NCI-H460 (cell line): ENCODE data around the gene FXR2. TPM values are rescaled to one million over a fixed set of nuclear protein-coding genes. Genes with fewer than 3 reads are reported as not detected.

Source experiments
- DNase-seq: peaks from one replicate; pipeline ENCODE4 v3.0.0-alpha.2; 2016; ENCODE audit warnings: low read depth; ENCODE audit errors: extremely low read depth
- small RNA-seq, 2 experiments: library from RNA; depleted of rRNA; stranded (forward); fragments of <200 nt; gene quantifications; one replicate each; pipeline ENCODE3, GENCODE V24; 2014
- total RNA-seq: library from RNA; depleted of rRNA; stranded (reverse); fragments of >200 nt; shearing (Covaris generic); gene quantifications from 2 replicates; pipeline ENCODE4 v1.2.3, GENCODE V29; 2014; rRNA removed

FXR2 gene
- total RNA-seq, 1 experiment from 2014 or later: 73.3 TPM

DNA sequence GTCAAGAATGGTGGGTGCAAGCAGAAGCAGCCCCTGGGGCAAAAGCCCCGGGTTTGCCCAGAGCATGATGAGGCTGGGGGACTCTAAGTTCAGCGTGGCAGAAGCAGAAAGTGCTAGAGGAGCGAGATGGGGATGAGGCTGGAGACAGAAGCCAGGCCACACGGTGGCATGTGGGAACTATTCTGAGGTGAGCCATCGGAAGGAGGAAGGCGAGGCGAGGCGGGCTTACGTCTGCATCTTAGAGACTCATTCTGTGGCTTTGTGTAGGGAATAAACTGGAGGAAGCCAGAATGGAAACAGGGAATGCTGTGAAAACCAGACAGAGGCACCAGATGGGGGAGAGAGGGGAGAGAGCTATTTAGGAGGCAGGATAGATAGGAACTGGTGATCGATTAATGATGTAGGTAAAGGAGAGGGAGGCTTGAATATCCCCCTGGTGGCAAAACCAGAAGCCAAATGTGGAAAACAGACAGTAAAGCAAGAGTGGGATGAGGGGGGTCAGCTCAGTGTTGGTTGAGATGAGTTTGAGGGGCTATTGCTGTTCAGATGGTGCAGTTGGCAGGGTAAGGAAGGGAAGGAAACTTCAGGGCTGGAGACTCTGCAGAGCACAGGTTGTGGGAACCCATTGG lies 59.3 kb downstream of the FXR2 start:
- no peak for DNase-seq

DNA sequence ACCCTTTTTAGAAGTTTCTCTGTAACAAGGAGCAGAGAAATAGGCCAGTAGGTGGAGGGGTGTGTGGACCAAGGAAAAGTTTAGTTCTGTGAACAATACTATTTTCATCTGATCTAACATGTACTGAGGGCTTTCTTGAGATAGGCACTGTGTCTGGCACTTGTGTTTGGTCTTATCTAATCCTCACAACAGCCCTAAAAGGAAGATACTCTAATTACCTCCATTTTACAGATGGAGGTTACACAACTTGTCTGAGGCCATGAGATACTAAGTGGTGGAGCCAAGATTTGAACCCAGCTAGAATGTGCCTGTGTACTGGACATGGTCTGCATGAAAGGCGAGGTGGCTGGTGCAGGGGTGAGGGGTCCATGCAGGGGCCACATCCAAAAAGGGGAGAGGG lies 61.3 kb downstream of the FXR2 start:
- DNase-seq: no peak

DNA sequence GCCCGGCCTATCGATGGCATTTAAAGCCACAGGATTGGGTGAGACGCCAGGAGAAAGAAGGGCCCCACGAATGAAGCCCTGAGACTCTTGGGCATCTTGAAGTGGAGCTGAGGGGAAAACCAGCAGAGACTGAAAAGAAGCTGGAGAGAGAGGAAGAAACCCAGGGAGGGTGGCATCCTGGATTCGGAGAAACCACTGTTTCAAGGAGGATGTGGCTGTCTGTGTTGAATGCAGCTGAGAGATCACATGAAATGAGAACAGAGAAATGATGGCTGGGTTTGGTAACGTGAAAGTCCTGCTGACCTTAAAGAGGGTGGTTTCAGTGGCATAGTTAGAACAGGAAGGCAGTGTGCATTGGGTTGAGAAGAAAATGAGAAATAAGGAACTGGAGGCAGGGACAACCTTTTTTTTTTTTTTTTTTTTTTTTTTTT lies 62.1 kb downstream of the FXR2 start:
- DNase-seq: no peak

DNA sequence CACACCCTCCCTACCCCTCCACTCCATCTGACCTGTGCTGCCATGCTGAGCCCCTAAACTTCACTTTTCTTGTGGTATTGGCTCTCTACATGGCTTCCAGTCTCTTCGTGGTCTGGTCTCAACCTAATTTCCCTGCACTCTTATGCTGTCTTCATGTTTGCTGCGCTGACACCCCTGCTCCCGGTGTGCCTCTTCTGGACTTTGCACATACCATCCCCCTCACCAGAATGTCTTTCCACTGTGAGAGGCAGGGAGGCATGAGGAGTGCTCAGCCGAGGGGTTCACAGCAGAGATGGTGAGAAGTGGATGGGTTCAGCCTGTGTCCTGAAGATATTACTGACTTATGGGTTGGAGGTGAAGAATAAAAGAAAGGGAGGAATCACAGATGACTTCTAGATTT lies 63.3 kb downstream of the FXR2 start:
- DNase-seq: no peak

DNA sequence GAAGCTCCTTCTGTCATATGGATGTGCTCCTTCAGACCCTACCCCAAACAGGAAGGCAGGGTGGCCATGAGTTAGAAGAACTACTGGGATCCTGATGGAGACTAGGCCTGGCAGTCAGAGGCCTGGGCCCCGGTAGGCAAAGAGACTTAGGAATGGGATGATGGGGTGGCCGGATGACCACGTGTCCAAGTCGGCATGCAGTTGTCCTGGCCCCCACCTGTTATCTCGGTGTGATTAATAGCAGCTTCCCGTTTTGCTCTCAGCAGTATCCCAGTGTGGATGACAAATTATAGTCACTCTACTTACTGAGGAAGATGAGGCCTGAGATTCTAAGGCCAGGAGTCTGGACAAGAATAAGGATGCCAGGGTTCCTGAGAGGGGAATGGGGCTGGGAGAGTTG lies 64.4 kb downstream of the FXR2 start:
- DNase-seq: no peak

DNA sequence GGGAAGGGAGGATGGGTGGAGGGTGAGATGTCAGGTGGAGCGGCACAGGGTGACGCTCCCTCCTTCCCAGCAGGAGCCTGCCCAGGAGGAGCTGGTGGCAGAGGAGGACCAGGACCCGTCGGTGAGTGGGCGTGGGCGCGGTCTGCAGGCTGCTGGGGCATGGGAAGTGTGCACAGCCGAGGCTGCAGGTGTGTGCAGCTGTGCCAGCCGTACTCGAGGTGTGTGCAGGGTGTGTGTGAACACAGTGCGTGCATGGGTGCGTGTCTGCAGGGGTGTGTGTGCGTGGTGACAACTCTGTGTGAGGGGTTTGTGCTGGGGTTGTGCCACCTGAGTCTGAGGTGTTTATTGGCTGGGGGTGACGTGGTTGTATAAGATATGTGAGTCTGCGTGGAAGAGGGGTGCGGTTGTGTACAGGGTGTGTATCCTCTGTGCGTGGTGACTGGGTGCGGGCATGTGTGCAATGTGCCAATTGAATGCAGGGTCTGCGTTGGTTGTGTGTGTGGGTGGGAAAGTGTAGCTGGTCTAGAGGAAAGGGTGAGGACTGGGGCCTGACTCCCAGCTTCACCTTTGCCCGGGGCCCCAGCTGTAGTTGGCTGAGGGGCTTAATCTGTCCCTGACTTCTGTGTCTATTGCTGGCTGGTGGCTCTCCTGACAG lies 65.2 kb downstream of the FXR2 start:
- DNase-seq: no peak

DNA sequence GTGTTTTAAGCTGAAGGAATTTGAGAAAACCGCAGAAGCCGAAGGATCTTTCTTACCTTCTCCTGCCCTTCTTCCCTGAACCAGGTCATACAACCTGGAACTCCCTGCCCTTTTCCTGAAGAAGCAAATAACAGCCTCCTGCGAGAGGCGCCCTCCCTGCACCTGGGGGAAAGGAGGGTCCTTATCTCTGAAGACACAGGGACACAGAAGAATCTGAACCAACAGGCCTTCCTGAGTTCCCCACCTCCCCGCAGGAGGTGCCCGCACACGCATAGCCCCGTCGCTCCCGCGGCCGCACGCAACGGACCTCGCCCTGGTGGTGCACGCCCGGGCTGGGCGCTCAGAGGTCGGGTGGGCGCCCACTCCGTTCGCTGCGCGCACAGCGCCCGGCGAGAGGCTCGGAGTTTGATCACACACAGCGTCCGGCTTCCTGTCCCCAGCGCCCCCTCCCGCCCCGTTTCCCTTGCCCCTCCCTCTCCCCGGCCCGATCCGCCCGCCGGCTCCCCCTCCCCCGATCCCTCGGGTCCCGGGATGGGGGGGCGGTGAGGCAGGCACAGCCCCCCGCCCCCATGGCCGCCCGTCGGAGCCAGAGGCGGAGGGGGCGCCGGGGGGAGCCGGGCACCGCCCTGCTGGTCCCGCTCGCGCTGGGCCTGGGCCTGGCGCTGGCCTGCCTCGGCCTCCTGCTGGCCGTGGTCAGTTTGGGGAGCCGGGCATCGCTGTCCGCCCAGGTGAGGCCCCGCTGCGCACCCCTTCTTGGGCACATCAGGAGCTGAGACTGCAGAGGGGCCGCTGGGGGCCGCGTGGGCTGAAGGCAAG lies 65.9 kb downstream of the FXR2 start, which contains the start of gene TNFSF12:
Gene TNFSF12 (plus strand): TSS at position 474 of the 816 bp plus-strand sequence. CDS start 96 bp downstream, at position 570.
- DNase-seq: peak; percentile 24

DNA sequence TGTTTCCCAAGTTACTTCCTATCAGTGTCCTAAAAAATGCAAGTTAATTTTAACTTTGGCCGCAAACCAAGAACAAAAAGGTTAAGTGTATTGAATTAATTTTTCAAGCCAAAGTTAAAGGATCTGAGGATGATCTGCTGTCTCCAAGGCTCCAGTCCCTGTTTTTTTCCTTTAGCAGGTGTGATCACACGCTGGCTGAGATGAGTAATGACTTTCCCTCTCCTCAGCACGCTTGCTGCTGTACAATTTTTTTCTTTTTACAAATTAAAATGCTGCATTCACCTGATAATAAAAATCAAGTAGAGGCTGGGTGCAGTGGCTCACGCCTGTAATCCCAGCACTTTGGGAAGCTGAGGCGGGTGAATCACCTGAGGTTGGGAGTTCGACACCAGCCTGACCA lies 69.8 kb downstream of the FXR2 start:
- no peak for DNase-seq

Small RNAs within 50 kb of the gene (small RNA-seq; reads per million reads assigned to genes)
- gene CD68 (0 reads per million in 2 experiments), gene SNORA48 (0 reads per million in 2 experiments), gene SNORD10 (0 reads per million in 2 experiments)

Other genes starting within 250 kb of the FXR2 start
- gene TNK1, start 233.8 kb downstream of the FXR2 start, total RNA-seq: 3.5 and 3.9 TPM in 2 replicates
- gene PLSCR3, start 220.4 kb downstream of the FXR2 start, total RNA-seq: 31.3 and 32.4 TPM in 2 replicates
- gene TMEM256, start 210.8 kb downstream of the FXR2 start, total RNA-seq: 107 and 202 TPM in 2 replicates
- 5.5 and 6.2 TPM in 2 replicates for gene NLGN2, start 207.1 kb downstream of the FXR2 start, total RNA-seq
- not detected in 2 replicates for gene SPEM1, start 194.6 kb downstream of the FXR2 start, total RNA-seq
- not detected in 2 replicates for gene SPEM2, start 189.3 kb downstream of the FXR2 start, total RNA-seq
- gene SPEM3, start 186.0 kb downstream of the FXR2 start, total RNA-seq: not detected in 2 replicates
- gene TMEM102, start 179.5 kb downstream of the FXR2 start, total RNA-seq: 6.3 and 7.9 TPM in 2 replicates
- 1.2 TPM in 2 replicates for gene FGF11, start 175.4 kb downstream of the FXR2 start, total RNA-seq
- gene CHRNB1, start 169.8 kb downstream of the FXR2 start, total RNA-seq: 3.6 and 3.8 TPM in 2 replicates
- 14.7 and 15.3 TPM in 2 replicates for gene ZBTB4, start 135.3 kb downstream of the FXR2 start, total RNA-seq
- not detected in 2 replicates for gene SLC35G6, start 133.5 kb downstream of the FXR2 start, total RNA-seq
- 27.1 and 35.3 TPM in 2 replicates for gene POLR2A, start 130.5 kb downstream of the FXR2 start, total RNA-seq
- gene TNFSF12, start 65.8 kb downstream of the FXR2 start, total RNA-seq: 6.9 and 8.1 TPM in 2 replicates
- gene TNFSF13, start 56.1 kb downstream of the FXR2 start, total RNA-seq: 0.63 and 1.4 TPM in 2 replicates
- gene SENP3, start 53.0 kb downstream of the FXR2 start, total RNA-seq: 92.2 and 102 TPM in 2 replicates
- gene CD68, start 35.3 kb downstream of the FXR2 start, total RNA-seq: 24.5 and 29.4 TPM in 2 replicates
- 107 and 133 TPM in 2 replicates for gene MPDU1, start 31.0 kb downstream of the FXR2 start, total RNA-seq
- gene SOX15, start 24.8 kb downstream of the FXR2 start, total RNA-seq: 0.47 TPM in 1 of 2 replicates, not detected in the other
- 51.5 and 53.9 TPM in 2 replicates for gene SAT2, start 12.9 kb upstream of the FXR2 start, total RNA-seq
- gene SHBG, start 15.2 kb upstream of the FXR2 start, total RNA-seq: 0.10 TPM in 1 of 2 replicates, not detected in the other
- not detected in 2 replicates for gene ATP1B2, start 36.0 kb upstream of the FXR2 start, total RNA-seq
- 44.4 and 46.2 TPM in 2 replicates for gene TP53, start 72.6 kb upstream of the FXR2 start, total RNA-seq
- gene WRAP53, start 73.6 kb upstream of the FXR2 start, total RNA-seq: 16.1 and 17.1 TPM in 2 replicates
- gene EFNB3, start 90.3 kb upstream of the FXR2 start, total RNA-seq: 0.14 and 0.35 TPM in 2 replicates
- not detected in 2 replicates for gene DNAH2, start 102.8 kb upstream of the FXR2 start, total RNA-seq
- 7.7 and 8.8 TPM in 2 replicates for gene KDM6B, start 219.3 kb upstream of the FXR2 start, total RNA-seq
- 0.59 TPM in 1 of 2 replicates, not detected in the other for gene TMEM88, start 240.2 kb upstream of the FXR2 start, total RNA-seq
- 46.6 and 67.2 TPM in 2 replicates for gene NAA38, start 242.7 kb upstream of the FXR2 start, total RNA-seq
- gene CYB5D1, start 243.1 kb upstream of the FXR2 start, total RNA-seq: 13.4 and 14.6 TPM in 2 replicates